Anterior cingulate cortex (tissue), 58 donors: ENCODE measurements around the gene SYNJ1.

Experiments used
- DNase-seq, 58 donors: peaks; one replicate each; lab custom pipeline; 2025; lab: John Stamatoyannopoulos, UW

The SYNJ1 gene

GRCh38 chr21:32585042-32585710 is 142.6 kb downstream of the SYNJ1 start, which contains the start of gene TCP10L:
TSS of gene TCP10L (minus strand) at chr21:32585523. CDS start at chr21:32584304, 1,219 bp downstream.
- no peak for DNase-seq

GRCh38 chr21:32584472-32584871 is 143.3 kb downstream of the SYNJ1 start:
- DNase-seq, result no peak

- DNase-seq, result no peak
These were observed 146.1 kb downstream of the SYNJ1 start for GRCh38 chr21:32581732-32582131.

GRCh38 chr21:32580949-32581348 is 146.9 kb downstream of the SYNJ1 start:
- DNase-seq, result no peak
